ENCODE data around the gene CCDC91.

DNA sequence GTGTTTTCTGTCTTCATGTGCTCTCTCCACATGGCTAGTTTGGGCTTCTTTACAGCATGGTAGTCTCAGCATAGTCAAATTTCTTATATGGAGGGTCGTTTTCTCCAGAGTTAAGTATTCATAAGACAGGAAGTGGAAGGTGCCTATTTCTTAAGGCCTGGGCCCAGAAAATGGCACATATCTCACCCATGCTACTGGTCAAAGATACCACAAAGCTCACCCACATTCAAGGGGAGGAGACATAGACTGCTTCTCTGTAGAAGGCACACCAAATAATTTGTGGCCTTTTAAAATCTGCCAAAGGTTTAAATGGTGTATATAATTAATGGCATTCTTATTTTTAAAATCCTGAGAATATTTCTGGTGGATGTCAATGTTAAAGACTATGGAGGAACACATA, 44.8 kb downstream of the CCDC91 start:
- TF ChIP-seq, protein P1, sequence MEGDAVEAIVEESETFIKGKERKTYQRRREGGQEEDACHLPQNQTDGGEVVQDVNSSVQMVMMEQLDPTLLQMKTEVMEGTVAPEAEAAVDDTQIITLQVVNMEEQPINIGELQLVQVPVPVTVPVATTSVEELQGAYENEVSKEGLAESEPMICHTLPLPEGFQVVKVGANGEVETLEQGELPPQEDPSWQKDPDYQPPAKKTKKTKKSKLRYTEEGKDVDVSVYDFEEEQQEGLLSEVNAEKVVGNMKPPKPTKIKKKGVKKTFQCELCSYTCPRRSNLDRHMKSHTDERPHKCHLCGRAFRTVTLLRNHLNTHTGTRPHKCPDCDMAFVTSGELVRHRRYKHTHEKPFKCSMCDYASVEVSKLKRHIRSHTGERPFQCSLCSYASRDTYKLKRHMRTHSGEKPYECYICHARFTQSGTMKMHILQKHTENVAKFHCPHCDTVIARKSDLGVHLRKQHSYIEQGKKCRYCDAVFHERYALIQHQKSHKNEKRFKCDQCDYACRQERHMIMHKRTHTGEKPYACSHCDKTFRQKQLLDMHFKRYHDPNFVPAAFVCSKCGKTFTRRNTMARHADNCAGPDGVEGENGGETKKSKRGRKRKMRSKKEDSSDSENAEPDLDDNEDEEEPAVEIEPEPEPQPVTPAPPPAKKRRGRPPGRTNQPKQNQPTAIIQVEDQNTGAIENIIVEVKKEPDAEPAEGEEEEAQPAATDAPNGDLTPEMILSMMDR (IDR thresholded peaks at IDR 0.05), result no peak
- no peak for TF ChIP-seq SIN3A (IDR thresholded peaks at IDR 0.05; ENCODE audit: borderline replicate concordance, insufficient read depth, low read depth, low read length)
- no peak for TF ChIP-seq POLR2AphosphoS5 (IDR thresholded peaks at IDR 0.05; ENCODE audit: low read depth, low read length)
